Measurements from ENCODE around the gene MBD6.
"Not testable (repeated sequence)": the region's sequence is repeated elsewhere in the genome, so short reads cannot be mapped to it uniquely, and the experiment has no call there.

DNA sequence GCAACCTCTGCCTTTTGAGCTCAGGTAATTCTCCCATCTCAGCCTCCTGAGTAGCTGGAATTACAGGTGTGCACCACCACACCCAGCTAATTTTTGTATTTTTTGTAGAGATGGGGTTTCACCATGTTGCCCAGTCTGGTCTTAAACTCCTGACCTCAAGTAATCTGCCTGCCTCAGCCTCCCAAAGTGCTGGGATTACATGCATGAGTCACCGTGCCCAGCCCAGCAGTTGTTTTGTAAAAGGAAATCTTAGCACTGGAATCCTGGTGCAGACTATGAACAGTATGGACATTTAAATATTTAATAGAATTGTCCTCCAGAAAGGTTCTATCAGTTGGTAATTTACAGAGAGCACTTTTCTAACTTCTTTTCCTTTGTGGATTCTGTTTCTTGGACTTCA is 38.5 kb downstream of the MBD6 start:
- TF ChIP-seq, protein P1, sequence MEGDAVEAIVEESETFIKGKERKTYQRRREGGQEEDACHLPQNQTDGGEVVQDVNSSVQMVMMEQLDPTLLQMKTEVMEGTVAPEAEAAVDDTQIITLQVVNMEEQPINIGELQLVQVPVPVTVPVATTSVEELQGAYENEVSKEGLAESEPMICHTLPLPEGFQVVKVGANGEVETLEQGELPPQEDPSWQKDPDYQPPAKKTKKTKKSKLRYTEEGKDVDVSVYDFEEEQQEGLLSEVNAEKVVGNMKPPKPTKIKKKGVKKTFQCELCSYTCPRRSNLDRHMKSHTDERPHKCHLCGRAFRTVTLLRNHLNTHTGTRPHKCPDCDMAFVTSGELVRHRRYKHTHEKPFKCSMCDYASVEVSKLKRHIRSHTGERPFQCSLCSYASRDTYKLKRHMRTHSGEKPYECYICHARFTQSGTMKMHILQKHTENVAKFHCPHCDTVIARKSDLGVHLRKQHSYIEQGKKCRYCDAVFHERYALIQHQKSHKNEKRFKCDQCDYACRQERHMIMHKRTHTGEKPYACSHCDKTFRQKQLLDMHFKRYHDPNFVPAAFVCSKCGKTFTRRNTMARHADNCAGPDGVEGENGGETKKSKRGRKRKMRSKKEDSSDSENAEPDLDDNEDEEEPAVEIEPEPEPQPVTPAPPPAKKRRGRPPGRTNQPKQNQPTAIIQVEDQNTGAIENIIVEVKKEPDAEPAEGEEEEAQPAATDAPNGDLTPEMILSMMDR (IDR thresholded peaks at IDR 0.05): not testable (repeated sequence)
- not testable (repeated sequence) for TF ChIP-seq POLR2AphosphoS5 (IDR thresholded peaks at IDR 0.05)
